Neuronal stem cell (in vitro differentiated cells): ENCODE measurements around the gene FAM120B.
"Not testable (repeated sequence)": the region's sequence is repeated elsewhere in the genome, so short reads cannot be mapped to it uniquely, and the experiment has no call there.

Source experiments
- DNase-seq: peaks from one replicate; pipeline ENCODE4 v3.0.0-alpha.2; 2013; ENCODE audit warnings: low spot score
- H2AFZ ChIP-seq: one replicate; pipeline ENCODE4 v1.6.1; 2013; ENCODE audit warnings: mild to moderate bottlenecking, low read length, inconsistent platforms
- H2AK5ac ChIP-seq: 2 replicates; pipeline ENCODE4 v1.6.1; 2013; ENCODE audit warnings: low read depth, mild to moderate bottlenecking, inconsistent platforms, low read length, moderate library complexity, mixed read lengths
- H2BK120ac ChIP-seq: 2 replicates; pipeline ENCODE4 v1.6.1; 2013; ENCODE audit warnings: low read depth, mild to moderate bottlenecking, inconsistent platforms, low read length, moderate library complexity, mixed read lengths
- H2BK12ac ChIP-seq: one replicate; pipeline ENCODE4 v1.6.1; 2013; ENCODE audit warnings: low read length, inconsistent platforms
- H2BK15ac ChIP-seq: 2 replicates; pipeline ENCODE4 v1.6.1; 2013; ENCODE audit warnings: mild to moderate bottlenecking, low read length, inconsistent platforms, mixed read lengths
- H2BK5ac ChIP-seq: one replicate; pipeline ENCODE4 v1.6.1; 2013; ENCODE audit warnings: inconsistent platforms, mild to moderate bottlenecking, low read length, moderate library complexity
- H3K14ac ChIP-seq: one replicate; pipeline ENCODE4 v1.6.1; 2013; ENCODE audit warnings: low read length, inconsistent platforms
- H3K18ac ChIP-seq: 2 replicates; pipeline ENCODE4 v1.6.1; 2013; ENCODE audit warnings: low read length, inconsistent platforms
- H3K23ac ChIP-seq: 2 replicates; pipeline ENCODE4 v1.6.1; 2013; ENCODE audit warnings: low read depth, mild to moderate bottlenecking, mixed read lengths, low read length, inconsistent platforms; ENCODE audit not compliant: poor library complexity
- H3K27ac ChIP-seq: replicated peaks from 3 replicates; pipeline ENCODE4 v1.5.1; 2013; ENCODE audit warnings: low read length, inconsistent platforms
- H3K27me3 ChIP-seq, 3 experiments: 2 replicates each; pipeline ENCODE4 v1.6.1; 2013; ENCODE audit warnings: low read length in 3 of 3, mild to moderate bottlenecking in 2 of 3, inconsistent platforms in 1 of 3, low read depth in 1 of 3, mixed read lengths in 1 of 3, moderate library complexity in 1 of 3; ENCODE audit not compliant: control insufficient read depth in 3 of 3, insufficient read depth in 3 of 3
- H3K36me3 ChIP-seq, 2 donors: replicated peaks in 1 of 2; 2 replicates each; pipeline ENCODE4 v1.6.1; 2013; ENCODE audit warnings: low read length in 2 of 2; ENCODE audit not compliant: control insufficient read depth in 2 of 2, insufficient read depth in 2 of 2
- H3K4ac ChIP-seq: 2 replicates; pipeline ENCODE4 v1.6.1; 2013; ENCODE audit warnings: inconsistent platforms, mild to moderate bottlenecking, low read length, moderate library complexity
- H3K4me1 ChIP-seq, 2 donors: 1 replicate in 1 of 2; 2 replicates in 1 of 2; pipeline ENCODE4 v1.6.1; 2013; ENCODE audit warnings: low read length in 2 of 2, low read depth in 1 of 2; ENCODE audit not compliant: control insufficient read depth in 2 of 2, insufficient read depth in 1 of 2
- H3K4me2 ChIP-seq: one replicate; pipeline ENCODE4 v1.6.1; 2013; ENCODE audit warnings: mild to moderate bottlenecking, low read length, inconsistent platforms; ENCODE audit not compliant: insufficient read depth, poor library complexity, severe bottlenecking
- H3K4me3 ChIP-seq, 2 donors: 2 replicates each; pipeline ENCODE4 v1.5.1; 2013; ENCODE audit warnings: low read length in 2 of 2, mild to moderate bottlenecking in 2 of 2, inconsistent platforms in 1 of 2, moderate library complexity in 1 of 2
- H3K79me1 ChIP-seq: one replicate; pipeline ENCODE4 v1.6.1; 2013; ENCODE audit warnings: low read depth, mild to moderate bottlenecking, inconsistent platforms, low read length, moderate library complexity
- H3K9ac ChIP-seq: one replicate; pipeline ENCODE4 v1.6.1; 2013; ENCODE audit warnings: mild to moderate bottlenecking, low read depth, low read length, inconsistent platforms; ENCODE audit not compliant: poor library complexity
- H3K9me3 ChIP-seq, 2 donors: replicated peaks in 1 of 2; 2 replicates each; pipeline versions ENCODE3 to v1.6.1; 2013; ENCODE audit warnings: low read length in 2 of 2, mild to moderate bottlenecking in 2 of 2, inconsistent platforms in 1 of 2, low read depth in 1 of 2, mixed read lengths in 1 of 2, moderate library complexity in 1 of 2; ENCODE audit not compliant: control insufficient read depth in 2 of 2, insufficient read depth in 1 of 2
- H4K8ac ChIP-seq: one replicate; pipeline ENCODE4 v1.6.1; 2013; ENCODE audit warnings: low read depth, mild to moderate bottlenecking, inconsistent platforms, low read length, moderate library complexity
- H4K91ac ChIP-seq: one replicate; pipeline ENCODE4 v1.6.1; 2013; ENCODE audit warnings: low read length, low read depth, mild to moderate bottlenecking, inconsistent platforms; ENCODE audit not compliant: poor library complexity
- WGBS, 2 donors: extraction: QIAGEN DNeasy Blood & Tissue Kit; methylation state at CpG; one replicate each; pipeline ENCODE4 v1.1.7; 2013; ENCODE audit warnings: missing lambda C conversion rate in 2 of 2, mixed read lengths in 1 of 2; ENCODE audit not compliant: insufficient read length in 2 of 2, insufficient replicate concordance in 1 of 2; ENCODE audit errors: extremely low coverage in 2 of 2; 5-methylcytosine and 5-hydroxymethylcytosine counted together

FAM120B gene

DNA sequence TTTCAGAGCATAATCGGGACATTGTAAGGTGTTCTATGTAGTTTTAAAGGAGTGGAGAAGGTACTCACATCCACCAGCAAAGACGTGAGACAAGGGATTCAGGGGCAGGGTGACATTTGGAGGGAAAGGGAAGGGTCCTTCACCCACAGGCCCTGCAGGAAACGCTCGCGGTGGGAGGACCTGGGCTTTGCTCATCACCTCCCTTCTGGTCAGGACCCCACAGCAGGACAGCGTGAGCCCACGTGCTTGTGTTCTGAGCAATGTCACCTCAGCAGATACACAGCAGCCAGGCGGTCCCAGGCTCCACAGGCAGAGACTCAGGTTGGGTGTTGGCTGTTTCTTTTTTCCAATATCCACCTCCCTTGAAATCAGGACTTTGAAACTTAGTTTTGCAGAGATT, 43.1 kb upstream of the FAM120B start:
- H3K4me2 ChIP-seq: no peak overlapping the region
- H2BK15ac ChIP-seq: peak overlapping the region; percentile 87
- no peak overlapping the region for H3K9ac ChIP-seq
- no peak overlapping the region for H4K91ac ChIP-seq
- H3K4me3 ChIP-seq: no peak overlapping the region
- peak overlapping the region; percentile 77 for H3K18ac ChIP-seq
- H3K23ac ChIP-seq: no peak overlapping the region
- H2BK12ac ChIP-seq: peak overlapping the region; percentile 46
- no peaks in the 10 kb centered on the region for H3K79me1 ChIP-seq
- H2AK5ac ChIP-seq: peak overlapping the region; percentile 78
- no CpG with 5 or more reads among the region's 8 CpGs for WGBS, 2 donors
- H2BK120ac ChIP-seq: no peak overlapping the region
- no peak overlapping the region for H2AFZ ChIP-seq
- no peak overlapping the region for H4K8ac ChIP-seq
- no peak for DNase-seq
- H3K14ac ChIP-seq: no peak overlapping the region
- H2BK5ac ChIP-seq: peak overlapping the region; percentile 26
- H3K27me3 ChIP-seq: no peaks in the 10 kb centered on the region
- H3K9me3 ChIP-seq: no peaks in the 10 kb centered on the region
- H3K27ac ChIP-seq: no peak overlapping the region
- H3K4ac ChIP-seq: no peak overlapping the region
- peaks cover 14 to 22% of the 10 kb centered on the region in 2 donors for H3K4me1 ChIP-seq
- H3K36me3 ChIP-seq: no peaks in the 10 kb centered on the region

DNA sequence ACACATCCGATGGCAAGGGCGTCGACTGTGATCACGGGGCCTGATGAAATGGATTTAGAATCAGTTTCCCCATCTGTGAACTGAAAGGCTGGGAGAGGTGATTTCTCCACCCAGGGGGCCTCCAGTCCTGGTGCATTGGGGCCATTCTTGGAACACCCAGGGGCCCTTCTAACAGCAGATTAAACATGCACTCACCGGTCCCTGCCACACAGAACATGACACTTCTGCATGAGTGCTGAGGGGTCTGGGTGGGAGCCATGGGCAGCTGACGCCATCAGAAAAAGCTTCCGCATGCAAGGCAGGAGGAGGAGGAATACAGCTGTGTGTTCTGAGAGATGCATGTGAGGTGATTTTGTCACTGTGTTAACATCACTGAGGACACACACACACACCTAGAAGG, 42.5 kb upstream of the FAM120B start:
- Histone ChIP-seq H3K4me1 (peaks cover 14 to 22% of the 10 kb centered on the region in 2 donors), H2AFZ (no peak overlapping the region), H3K4ac (no peak overlapping the region), H2BK15ac (peak overlapping the region; percentile 71), H2BK5ac (peak overlapping the region; percentile 26), H3K4me3 (no peak overlapping the region), H2BK12ac (peak overlapping the region; percentile 78), H3K23ac (no peak overlapping the region), H4K91ac (no peak overlapping the region), H2BK120ac (no peak overlapping the region), H3K79me1 (no peaks in the 10 kb centered on the region), H4K8ac (no peak overlapping the region), H2AK5ac (no peak overlapping the region), H3K4me2 (no peak overlapping the region), H3K9ac (no peak overlapping the region), H3K9me3 (no peaks in the 10 kb centered on the region), H3K14ac (no peak overlapping the region), H3K36me3 (no peaks in the 10 kb centered on the region), H3K18ac (peak overlapping the region; percentile 46), H3K27me3 (no peaks in the 10 kb centered on the region), H3K27ac (no peak overlapping the region)
- no peak for DNase-seq
- no CpG with 5 or more reads among the region's 7 CpGs for WGBS, 2 donors

DNA sequence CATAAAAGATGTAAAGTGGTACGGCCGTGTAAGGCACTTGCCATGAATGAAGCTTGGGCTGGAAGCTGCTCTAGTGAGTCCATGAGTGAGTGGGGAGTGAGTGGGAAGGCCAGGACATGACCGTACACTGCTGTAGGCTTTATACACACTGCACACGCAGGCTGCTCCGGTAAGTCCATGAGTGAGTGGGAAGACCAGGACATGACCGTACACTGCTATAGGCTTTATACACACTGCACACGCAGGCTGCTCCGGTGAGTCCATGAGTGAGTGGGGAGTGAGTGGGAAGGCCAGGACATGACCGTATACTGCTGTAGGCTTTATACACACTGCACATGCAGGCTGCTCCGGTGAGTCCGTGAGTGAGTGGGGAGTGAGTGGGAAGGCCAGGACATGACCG, 41.9 kb upstream of the FAM120B start:
- H3K18ac ChIP-seq, DNase-seq, H3K23ac ChIP-seq, H3K4ac ChIP-seq, H2BK12ac ChIP-seq, H3K27ac ChIP-seq, H2BK120ac ChIP-seq, H2AFZ ChIP-seq, H3K4me2 ChIP-seq, H4K8ac ChIP-seq, H3K27me3 ChIP-seq, H3K9ac ChIP-seq, H3K9me3 ChIP-seq, H2AK5ac ChIP-seq, H3K79me1 ChIP-seq, H3K36me3 ChIP-seq, H3K4me3 ChIP-seq, H2BK5ac ChIP-seq, H2BK15ac ChIP-seq, H3K14ac ChIP-seq, H4K91ac ChIP-seq: not testable (repeated sequence)
- no CpG with 5 or more reads among the region's 12 CpGs for WGBS, 2 donors
- peaks cover 20 to 27% of the 10 kb centered on the region in 2 donors for H3K4me1 ChIP-seq

DNA sequence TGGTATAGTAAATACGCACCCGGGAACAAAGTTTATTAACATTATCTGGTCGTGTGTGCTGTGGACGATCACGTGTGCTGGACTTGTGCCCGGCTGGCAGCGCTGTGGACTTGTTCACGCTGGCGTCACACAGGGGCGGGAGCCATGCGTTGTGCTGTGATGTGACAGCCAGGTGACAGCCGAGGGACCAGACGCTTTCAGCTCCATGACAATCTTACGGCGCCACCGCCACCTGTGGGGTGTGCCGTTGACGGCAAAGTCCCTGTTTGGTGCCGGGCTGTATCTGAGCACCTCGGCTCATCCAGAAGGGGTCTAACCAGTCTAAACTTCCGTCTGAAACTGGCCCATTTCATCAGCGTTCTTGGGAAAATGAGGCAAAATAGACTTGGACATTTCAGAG, 40.9 kb upstream of the FAM120B start:
- H3K27ac ChIP-seq: no peak overlapping the region

More for the DNA sequence above, 40.9 kb upstream of the FAM120B start:
- H2AK5ac ChIP-seq: peak overlapping the region; percentile 85
- H3K79me1 ChIP-seq: no peaks in the 10 kb centered on the region
- H3K4me3 ChIP-seq: no peak overlapping the region
- H2BK15ac ChIP-seq: peak overlapping the region; percentile 94
- H2AFZ ChIP-seq: peak overlapping the region; percentile 82
- peak overlapping the region; percentile 78 for H3K4ac ChIP-seq
- H3K27me3 ChIP-seq: no peaks in the 10 kb centered on the region
- H2BK5ac ChIP-seq: no peak overlapping the region
- no peaks in the 10 kb centered on the region for H3K9me3 ChIP-seq
- peaks cover 26 to 33% of the 10 kb centered on the region in 2 donors for H3K4me1 ChIP-seq
- no peak overlapping the region for H3K14ac ChIP-seq
- no peak for DNase-seq
- no peak overlapping the region for H2BK120ac ChIP-seq
- no peak overlapping the region for H4K8ac ChIP-seq
- H3K9ac ChIP-seq: peak overlapping the region; percentile 63
- peak overlapping the region; percentile 92 for H3K23ac ChIP-seq
- H2BK12ac ChIP-seq: peak overlapping the region; percentile 98
- peak overlapping the region; percentile 75 for H4K91ac ChIP-seq
- peak overlapping the region; percentile 93 for H3K18ac ChIP-seq
- H3K36me3 ChIP-seq: no peaks in the 10 kb centered on the region
- WGBS, 2 donors: no CpG with 5 or more reads among the region's 22 CpGs
- no peak overlapping the region for H3K4me2 ChIP-seq
